WERI-Rb-1 (cell line): ENCODE results near the gene FARS2.

Source experiments
- DNase-seq: peaks from one replicate; pipeline ENCODE4 v3.0.0-alpha.2; 2020
- H3K27ac ChIP-seq: fragments of 250-450 bp; sonication (Bioruptor Pico); 2 replicates; pipeline ENCODE4 v1.5.1; 2020; ENCODE audit warnings: mild to moderate bottlenecking, moderate library complexity
- H3K27me3 ChIP-seq: fragments of 250-450 bp; sonication (Bioruptor Pico); 2 replicates; pipeline ENCODE4 v1.5.1; 2021; ENCODE audit warnings: mild to moderate bottlenecking, low read depth, moderate library complexity; ENCODE audit not compliant: insufficient read depth, severe bottlenecking
- H3K36me3 ChIP-seq: fragments of 250-450 bp; sonication (Bioruptor Pico); 2 replicates; pipeline ENCODE4 v1.5.1; 2020; ENCODE audit warnings: mild to moderate bottlenecking, moderate library complexity
- H3K4me3 ChIP-seq: 2 replicates; pipeline ENCODE4 v1.5.1; 2011; ENCODE audit warnings: low read depth, mild to moderate bottlenecking, control low read depth, low read length
- H3K9me3 ChIP-seq: fragments of 250-450 bp; sonication (Bioruptor Pico); 2 replicates; pipeline ENCODE4 v1.5.1; 2021; ENCODE audit warnings: mild to moderate bottlenecking, moderate library complexity; ENCODE audit not compliant: severe bottlenecking
- TF ChIP-seq, protein P1 (sequence below): IDR thresholded peaks from 2 replicates; pipeline ENCODE4 v1.5.1; 2011; ENCODE audit warnings: low read depth, mild to moderate bottlenecking, control low read depth, inconsistent platforms, low read length

The FARS2 gene

DNA sequence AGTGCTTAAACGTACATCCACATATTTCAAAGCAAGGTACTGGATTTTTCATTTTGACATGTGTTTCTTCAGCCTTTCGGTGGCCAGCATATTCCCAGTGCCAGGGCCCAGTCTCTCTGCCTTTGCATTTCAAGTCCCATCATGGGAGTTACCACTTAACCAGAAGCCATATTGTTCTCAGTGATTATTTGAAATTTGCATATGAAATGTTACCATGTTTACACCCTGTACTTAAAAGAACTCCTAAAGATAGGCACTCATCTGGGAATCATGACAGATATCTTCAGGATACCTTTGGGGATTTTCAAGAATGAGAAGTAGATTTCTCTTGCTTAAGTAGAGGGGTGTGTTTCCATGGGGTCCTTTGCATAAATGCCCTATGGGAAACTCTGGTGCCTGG lies 377.9 kb downstream of the FARS2 start:
- TF ChIP-seq, protein P1, sequence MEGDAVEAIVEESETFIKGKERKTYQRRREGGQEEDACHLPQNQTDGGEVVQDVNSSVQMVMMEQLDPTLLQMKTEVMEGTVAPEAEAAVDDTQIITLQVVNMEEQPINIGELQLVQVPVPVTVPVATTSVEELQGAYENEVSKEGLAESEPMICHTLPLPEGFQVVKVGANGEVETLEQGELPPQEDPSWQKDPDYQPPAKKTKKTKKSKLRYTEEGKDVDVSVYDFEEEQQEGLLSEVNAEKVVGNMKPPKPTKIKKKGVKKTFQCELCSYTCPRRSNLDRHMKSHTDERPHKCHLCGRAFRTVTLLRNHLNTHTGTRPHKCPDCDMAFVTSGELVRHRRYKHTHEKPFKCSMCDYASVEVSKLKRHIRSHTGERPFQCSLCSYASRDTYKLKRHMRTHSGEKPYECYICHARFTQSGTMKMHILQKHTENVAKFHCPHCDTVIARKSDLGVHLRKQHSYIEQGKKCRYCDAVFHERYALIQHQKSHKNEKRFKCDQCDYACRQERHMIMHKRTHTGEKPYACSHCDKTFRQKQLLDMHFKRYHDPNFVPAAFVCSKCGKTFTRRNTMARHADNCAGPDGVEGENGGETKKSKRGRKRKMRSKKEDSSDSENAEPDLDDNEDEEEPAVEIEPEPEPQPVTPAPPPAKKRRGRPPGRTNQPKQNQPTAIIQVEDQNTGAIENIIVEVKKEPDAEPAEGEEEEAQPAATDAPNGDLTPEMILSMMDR = no peak
- Histone ChIP-seq H3K9me3 (peaks cover 12% of the 10 kb centered on the region), H3K36me3 (no peaks in the 10 kb centered on the region; the same call in 1 of the 2 replicates), H3K27me3 (no peaks in the 10 kb centered on the region), H3K27ac (no peak overlapping the region), H3K4me3 (no peak overlapping the region)
- DNase-seq = no peak

DNA sequence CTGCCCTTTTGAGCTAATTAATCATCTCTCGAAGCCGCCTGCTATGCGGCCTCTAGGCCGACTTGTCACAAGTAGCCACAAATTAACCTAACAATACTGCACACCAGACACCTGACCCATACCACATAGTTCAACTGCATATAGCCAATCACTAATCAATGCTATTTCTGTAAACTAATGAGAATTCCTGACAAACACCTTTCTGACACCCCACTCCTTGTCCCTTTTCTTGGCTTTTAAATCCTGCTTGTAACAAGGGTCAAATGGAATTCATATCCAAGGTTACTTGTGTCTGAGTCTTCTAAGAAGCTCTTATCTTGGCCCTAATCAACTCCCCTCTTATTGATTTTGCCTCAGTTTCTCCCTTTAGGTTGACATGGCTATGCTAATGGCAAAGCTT lies 379.3 kb downstream of the FARS2 start:
- no peaks in the 10 kb centered on the region for H3K27me3 ChIP-seq
- H3K4me3 ChIP-seq = no peak overlapping the region
- H3K36me3 ChIP-seq = no peaks in the 10 kb centered on the region; the same call in 1 of the 2 replicates
- H3K27ac ChIP-seq = no peak overlapping the region
- no peak for DNase-seq
- TF ChIP-seq, protein P1 = no peak
- H3K9me3 ChIP-seq = peaks cover 12% of the 10 kb centered on the region

DNA sequence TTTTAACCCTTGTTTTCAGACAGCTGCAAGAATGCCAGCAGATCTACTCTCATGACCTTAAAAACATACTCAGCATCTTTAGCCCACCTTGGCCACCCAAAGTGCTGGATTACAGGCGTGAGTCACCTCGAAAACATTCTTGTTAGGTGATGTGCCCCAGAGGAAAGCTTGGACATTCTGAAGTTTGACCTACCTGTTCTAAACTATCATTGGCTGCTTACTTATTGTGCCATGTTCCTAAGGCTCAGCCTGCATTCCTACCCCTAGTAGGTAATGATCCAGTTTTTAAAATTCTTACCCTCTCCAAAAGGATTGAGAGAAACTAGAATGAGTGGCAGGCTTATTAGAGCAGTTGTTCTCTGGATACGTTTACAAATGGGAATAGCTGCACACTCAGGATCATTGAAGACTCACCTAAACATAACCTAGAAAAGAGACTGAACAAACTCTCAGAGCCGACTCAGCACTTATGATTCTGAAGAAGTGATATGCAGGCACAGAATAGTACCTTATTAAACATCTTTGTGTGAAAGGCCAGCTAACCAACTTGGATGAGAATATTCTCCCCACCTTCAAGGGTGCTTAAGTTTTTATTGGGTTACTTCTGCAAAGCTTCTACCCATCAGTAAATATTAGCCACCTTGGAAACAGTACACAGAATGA lies 383.3 kb downstream of the FARS2 start:
- Histone ChIP-seq H3K27me3 (no peaks in the 10 kb centered on the region), H3K9me3 (peaks cover 12% of the 10 kb centered on the region), H3K4me3 (no peak overlapping the region), H3K27ac (no peak overlapping the region), H3K36me3 (no peaks in the 10 kb centered on the region)
- TF ChIP-seq, protein P1 = no peak
- DNase-seq = no peak

DNA sequence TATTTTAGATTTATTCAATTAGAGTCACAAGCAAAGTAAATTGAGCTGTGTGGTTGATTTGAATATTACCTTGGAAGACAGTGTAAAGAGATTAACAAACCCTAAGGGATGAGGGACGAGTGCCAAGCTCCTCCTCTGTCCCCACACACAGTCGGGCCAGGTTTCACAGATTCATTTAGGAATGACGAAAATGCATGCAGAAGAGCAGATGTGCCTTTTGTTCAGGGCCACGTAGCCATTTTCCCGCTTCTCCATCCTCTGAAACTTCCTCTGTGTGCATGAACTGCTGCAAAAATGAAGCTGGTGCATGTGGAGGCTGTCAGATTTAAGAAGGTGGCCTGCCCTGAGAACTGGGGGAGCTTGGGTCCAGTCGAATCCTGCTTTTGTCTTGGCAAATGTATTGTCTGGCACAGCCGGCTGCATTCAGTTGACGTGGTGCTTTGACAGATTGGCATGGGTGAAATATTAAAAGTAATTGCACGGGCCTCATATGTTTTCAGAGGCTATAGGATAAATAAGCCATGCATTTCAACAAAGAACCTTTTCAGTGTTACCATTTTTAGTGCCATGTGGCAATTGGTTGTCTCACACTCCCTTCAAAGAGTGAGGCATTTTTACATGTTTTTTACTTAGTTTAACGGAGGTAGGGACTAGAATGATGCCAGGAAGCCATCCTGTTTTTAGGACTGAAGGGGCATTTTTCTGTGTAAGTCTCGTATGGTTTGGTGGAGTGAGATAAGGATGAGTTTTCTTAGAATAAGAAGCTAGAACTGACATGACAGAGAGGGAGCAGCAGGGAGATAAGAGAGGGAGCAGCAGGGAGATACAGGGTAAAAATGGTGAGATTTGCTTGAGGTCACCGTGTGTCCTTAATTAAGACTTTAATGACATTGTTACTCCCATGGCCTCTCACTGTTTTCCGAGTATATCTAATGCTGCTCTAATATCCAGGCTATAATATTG lies 384.3 kb downstream of the FARS2 start:
- H3K36me3 ChIP-seq = no peaks in the 10 kb centered on the region
- no peak overlapping the region for H3K27ac ChIP-seq
- H3K4me3 ChIP-seq = no peak overlapping the region
- TF ChIP-seq, protein P1 = no peak
- H3K27me3 ChIP-seq = no peaks in the 10 kb centered on the region
- no peak for DNase-seq
- H3K9me3 ChIP-seq = peaks cover 3% of the 10 kb centered on the region

DNA sequence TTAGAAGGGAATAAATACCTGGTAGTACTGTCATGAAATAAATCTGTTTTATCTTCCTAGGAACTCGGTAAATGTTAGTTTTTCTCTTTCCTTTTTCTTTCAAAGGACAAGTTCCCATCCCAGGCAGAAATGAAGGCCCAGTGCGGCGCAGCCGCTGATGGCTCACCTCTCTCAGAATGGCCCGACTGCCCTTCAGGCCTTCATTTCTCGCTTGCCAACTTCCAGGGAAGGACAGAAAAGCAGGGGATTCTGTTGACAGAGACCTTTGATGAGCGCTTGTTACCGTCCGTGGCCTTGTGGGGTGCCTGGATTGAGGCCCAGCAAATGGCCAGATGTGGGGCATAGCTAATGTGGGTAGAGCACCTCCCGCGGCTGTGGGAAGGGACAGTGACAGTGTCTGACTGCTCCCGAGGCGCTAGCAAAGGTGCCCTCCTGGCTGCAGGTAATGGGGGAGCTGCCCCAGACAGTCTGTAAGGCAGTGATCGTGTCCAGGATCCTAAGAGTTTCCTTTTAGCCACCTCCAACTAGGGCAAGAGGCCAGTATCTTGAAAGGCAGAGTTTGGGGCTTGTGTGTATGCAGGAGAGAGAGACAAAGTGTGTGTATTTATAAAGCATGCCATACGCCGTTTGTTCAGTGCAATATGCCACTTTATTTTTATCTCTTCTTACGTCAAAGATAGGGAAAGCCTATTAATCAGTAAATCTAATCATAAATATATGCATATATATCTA lies 391.3 kb downstream of the FARS2 start:
- Histone ChIP-seq H3K27ac (no peak overlapping the region), H3K27me3 (no peaks in the 10 kb centered on the region), H3K9me3 (no peaks in the 10 kb centered on the region), H3K4me3 (no peak overlapping the region), H3K36me3 (no peaks in the 10 kb centered on the region)
- TF ChIP-seq, protein P1 = no peak
- DNase-seq = no peak
